Effector CD4-positive, alpha-beta T cell (primary cell): ENCODE data around the gene GEMIN7.
"Not testable (repeated sequence)": the region's sequence is repeated elsewhere in the genome, so short reads cannot be mapped to it uniquely, and the experiment has no call there.

ENCODE experiments used
- DNase-seq: peaks from one replicate; pipeline ENCODE4 v3.0.0-alpha.2; 2020

The GEMIN7 gene

GRCh38 chr19:45104658-45105349 lies 25.7 kb downstream of the GEMIN7 start:
- DNase-seq, result no peak

GRCh38 chr19:45106363-45106762 lies 27.3 kb downstream of the GEMIN7 start:
- DNase-seq, result not testable (repeated sequence)

- no peak for DNase-seq
Measured at GRCh38 chr19:45107621-45108150, 28.6 kb downstream of the GEMIN7 start.

GRCh38 chr19:45110851-45111266 lies 31.8 kb downstream of the GEMIN7 start:
- no peak for DNase-seq

- no peak for DNase-seq
Measured at GRCh38 chr19:45112111-45112827, 33.2 kb downstream of the GEMIN7 start.

- no peak for DNase-seq
Measured at GRCh38 chr19:45113628-45114027, 34.6 kb downstream of the GEMIN7 start.

GRCh38 chr19:45114116-45114515 lies 35.1 kb downstream of the GEMIN7 start:
- DNase-seq, result no peak

- no peak for DNase-seq
Measured at GRCh38 chr19:45115809-45116615, 37.0 kb downstream of the GEMIN7 start.

- no peak for DNase-seq
Measured at GRCh38 chr19:45117167-45117594, 38.1 kb downstream of the GEMIN7 start.

- no peak for DNase-seq
Measured at GRCh38 chr19:45117671-45118070, 38.6 kb downstream of the GEMIN7 start.

- no peak for DNase-seq
Measured at GRCh38 chr19:45118106-45118505, 39.0 kb downstream of the GEMIN7 start.

- not testable (repeated sequence) for DNase-seq
Measured at GRCh38 chr19:45118591-45119355, 39.7 kb downstream of the GEMIN7 start.

GRCh38 chr19:45119582-45119981 lies 40.5 kb downstream of the GEMIN7 start:
- DNase-seq, result no peak

- no peak for DNase-seq
Measured at GRCh38 chr19:45121827-45122345, 42.8 kb downstream of the GEMIN7 start.

- no peak for DNase-seq
Measured at GRCh38 chr19:45122832-45123231, 43.8 kb downstream of the GEMIN7 start.

GRCh38 chr19:45123440-45123850 lies 44.4 kb downstream of the GEMIN7 start:
- no peak for DNase-seq

GRCh38 chr19:45124021-45124420 lies 45.0 kb downstream of the GEMIN7 start:
- no peak for DNase-seq

GRCh38 chr19:45125360-45125759 lies 46.3 kb downstream of the GEMIN7 start:
- no peak for DNase-seq

- peak; percentile 45 for DNase-seq
Measured at GRCh38 chr19:45125975-45126493, 47.0 kb downstream of the GEMIN7 start.

GRCh38 chr19:45126654-45127053 lies 47.6 kb downstream of the GEMIN7 start:
- DNase-seq, result no peak

GRCh38 chr19:45128146-45128545 lies 49.1 kb downstream of the GEMIN7 start:
- DNase-seq, result no peak

GRCh38 chr19:45128806-45129205 lies 49.7 kb downstream of the GEMIN7 start:
- no peak for DNase-seq
